Measurements from ENCODE around the gene MEX3A. TPM values are rescaled to one million over a fixed set of nuclear protein-coding genes. Genes with fewer than 3 reads are reported as not detected.
A peak's percentile ranks its signal among the peaks of the same experiment; 100 is the strongest.

Gene MEX3A
- total RNA-seq, 1 donor from 2014 or later: 37.6 TPM

DNA sequence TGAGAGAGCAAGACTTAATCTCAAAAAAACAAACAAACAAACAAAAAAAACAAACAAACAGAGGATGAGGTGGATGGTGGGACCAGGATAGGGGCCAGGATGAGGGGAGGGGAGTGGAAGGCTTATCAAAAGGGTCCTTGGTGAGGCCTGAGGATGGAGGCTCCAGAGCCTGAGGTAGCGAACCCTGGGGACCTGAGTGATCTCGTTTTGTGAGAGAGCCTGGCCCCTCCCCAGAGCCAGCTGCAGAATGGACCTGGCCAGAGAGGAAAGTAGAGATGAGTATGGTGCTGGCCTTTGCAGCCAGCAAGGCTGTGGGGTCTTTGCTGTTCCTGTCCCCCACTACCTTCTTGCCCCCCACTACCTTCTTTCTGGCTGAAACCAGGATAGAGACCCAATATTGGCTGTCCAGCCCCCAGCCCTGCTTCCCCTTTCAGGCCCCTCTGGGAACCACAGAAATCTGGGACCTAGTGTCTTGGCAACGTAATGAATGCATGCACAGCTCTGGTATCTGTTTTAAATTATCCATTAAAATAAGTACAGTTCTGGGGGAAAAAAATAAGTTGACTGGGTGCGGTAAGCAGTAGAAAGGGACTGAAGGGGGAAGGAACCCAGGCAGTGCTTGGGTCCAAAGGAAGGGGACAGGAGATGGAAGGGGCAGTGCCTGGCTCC lies 31.2 kb upstream of the MEX3A start:
- H3K9me3 ChIP-seq (ENCODE audit: insufficient read depth, low read depth, low read length): no peaks in the 10 kb centered on the region
- no peak for TF ChIP-seq CTCF (IDR thresholded peaks at IDR 0.05; ENCODE audit: insufficient read depth, low read depth, low read length)
- no peak for TF ChIP-seq EZH2 (IDR thresholded peaks at IDR 0.05; ENCODE audit: insufficient read depth, low read length)
- Mint-ChIP-seq H3K9me3 (ENCODE audit: unreplicated experiment) (no peaks in the 10 kb centered on the region), H3K27me3 (ENCODE audit: low read depth, unreplicated experiment) (no peaks in the 10 kb centered on the region), H3K36me3 (ENCODE audit: low read depth, unreplicated experiment) (peaks cover 5% of the 10 kb centered on the region), H3K4me3 (ENCODE audit: unreplicated experiment) (peak overlapping the region; percentile 99), H3K27ac (ENCODE audit: unreplicated experiment) (peak overlapping the region; percentile 92), H3K4me1 (ENCODE audit: low read depth, unreplicated experiment) (peaks cover 26% of the 10 kb centered on the region)
- H2AFZ ChIP-seq (ENCODE audit: low read depth, low read length): no peak overlapping the region
- no peak overlapping the region for H3K4me3 ChIP-seq (ENCODE audit: insufficient read depth, low read depth, low read length)
- H3K4me2 ChIP-seq (ENCODE audit: low read length): peak overlapping the region; percentile 84
- H3K9ac ChIP-seq (ENCODE audit: low read length): peak overlapping the region; percentile 98
- FAIRE-seq (no peak), DNase-seq (ENCODE audit: low read depth) (no peak)
- H3K79me2 ChIP-seq (ENCODE audit: insufficient read depth, low read length): peaks cover 39% of the 10 kb centered on the region
- peaks cover 36% of the 10 kb centered on the region for H4K20me1 ChIP-seq (ENCODE audit: insufficient read depth, low read length)
- peaks cover 5% of the 10 kb centered on the region for H3K36me3 ChIP-seq (ENCODE audit: insufficient read depth, low read length)
- H3K27ac ChIP-seq (ENCODE audit: low read depth, low read length): peak overlapping the region; percentile 86
- peaks cover 37% of the 10 kb centered on the region for H3K4me1 ChIP-seq (ENCODE audit: insufficient read depth, low read length)
- no peaks in the 10 kb centered on the region for H3K27me3 ChIP-seq (ENCODE audit: insufficient read depth, low read length)

- peaks cover 21% of the 10 kb centered on the region for H3K4me1 Mint-ChIP-seq (ENCODE audit: low read depth, unreplicated experiment)
- peak overlapping the region; percentile 57 for H3K4me3 Mint-ChIP-seq (ENCODE audit: unreplicated experiment)
- H3K27ac Mint-ChIP-seq (ENCODE audit: unreplicated experiment): peak overlapping the region; percentile 47
- Histone ChIP-seq H3K27me3 (ENCODE audit: insufficient read depth, low read length) (no peaks in the 10 kb centered on the region), H3K79me2 (ENCODE audit: insufficient read depth, low read length) (peaks cover 30% of the 10 kb centered on the region), H3K9me3 (ENCODE audit: insufficient read depth, low read depth, low read length) (no peaks in the 10 kb centered on the region), H3K9ac (ENCODE audit: low read length) (peak overlapping the region; percentile 15), H4K20me1 (ENCODE audit: insufficient read depth, low read length) (peaks cover 27% of the 10 kb centered on the region), H3K4me3 (ENCODE audit: insufficient read depth, low read depth, low read length) (no peak overlapping the region), H3K4me1 (ENCODE audit: insufficient read depth, low read length) (peaks cover 28% of the 10 kb centered on the region), H2AFZ (ENCODE audit: low read depth, low read length) (no peak overlapping the region), H3K36me3 (ENCODE audit: insufficient read depth, low read length) (no peaks in the 10 kb centered on the region), H3K4me2 (ENCODE audit: low read length) (peak overlapping the region; percentile 2), H3K27ac (ENCODE audit: low read depth, low read length) (no peak overlapping the region)
- H3K9me3 Mint-ChIP-seq (ENCODE audit: unreplicated experiment): no peaks in the 10 kb centered on the region
- no peaks in the 10 kb centered on the region for H3K27me3 Mint-ChIP-seq (ENCODE audit: low read depth, unreplicated experiment)
- FAIRE-seq: no peak
- H3K36me3 Mint-ChIP-seq (ENCODE audit: low read depth, unreplicated experiment): peaks cover 3% of the 10 kb centered on the region
- TF ChIP-seq EZH2 (IDR thresholded peaks at IDR 0.05; ENCODE audit: insufficient read depth, low read length) (no peak), CTCF (IDR thresholded peaks at IDR 0.05; ENCODE audit: insufficient read depth, low read depth, low read length) (no peak)
- no peak for DNase-seq (ENCODE audit: low read depth)
Measured at GRCh38 chr1:156112276-156113137, 30.2 kb upstream of the MEX3A start.

All from astrocyte (in vitro differentiated cells and primary cell).